SU-DHL-6 (cell line): ENCODE results near the gene CEP44.

Experiments used
- H2AFZ ChIP-seq: fragments of 200-600 bp; sonication (generic); 2 replicates; pipeline ENCODE4 v1.6.1; 2014; ENCODE audit warnings: low read depth, mild to moderate bottlenecking, moderate library complexity, mixed read lengths, antibody characterized with exemption, low read length; ENCODE audit not compliant: severe bottlenecking
- H3F3A ChIP-seq: fragments of 200-600 bp; shearing (Covaris generic); 2 replicates; pipeline ENCODE4 v1.6.0; 2016; ENCODE audit warnings: antibody characterized with exemption, mild to moderate bottlenecking; ENCODE audit not compliant: insufficient read depth
- H3K27ac ChIP-seq: fragments of 200-600 bp; sonication (generic); 2 replicates; pipeline ENCODE4 v1.5.1; 2016; ENCODE audit warnings: low read depth, mild to moderate bottlenecking, low read length, moderate library complexity, mixed read lengths
- H3K27me3 ChIP-seq: fragments of 200-600 bp; sonication (generic), shearing (Covaris generic); 2 replicates; pipeline ENCODE4 v1.6.0; 2014; ENCODE audit warnings: mild to moderate bottlenecking, low read length
- H3K36me3 ChIP-seq: fragments of 200-600 bp; sonication (generic); 2 replicates; pipeline ENCODE4 v1.6.1; 2014; ENCODE audit warnings: mild to moderate bottlenecking, low read length, mixed read lengths
- H3K4me2 ChIP-seq: fragments of 300-600, 200-600 bp; shearing (Covaris generic), sonication (generic); 2 replicates; pipeline ENCODE4 v1.6.0; 2014; ENCODE audit warnings: low read length, low read depth, mild to moderate bottlenecking; ENCODE audit not compliant: poor library complexity, severe bottlenecking
- H3K4me3 ChIP-seq: fragments of 200-600 bp; sonication (generic); 2 replicates; pipeline ENCODE4 v1.5.1; 2014; ENCODE audit warnings: antibody characterized with exemption, low read length, mild to moderate bottlenecking, mixed read lengths; ENCODE audit not compliant: insufficient read depth, poor library complexity, severe bottlenecking
- H3K79me2 ChIP-seq: fragments of 200-600 bp; sonication (generic); 2 replicates; pipeline ENCODE4 v1.6.1; 2014; ENCODE audit warnings: mild to moderate bottlenecking, low read length, moderate library complexity; ENCODE audit not compliant: insufficient read depth
- H3K9ac ChIP-seq: fragments of 200-600 bp; sonication (generic); 2 replicates; pipeline ENCODE4 v1.7.0; 2014; ENCODE audit warnings: mild to moderate bottlenecking, low read length
- H3K9me2 ChIP-seq: fragments of 200-600 bp; sonication (generic); replicated peaks from 2 replicates; pipeline ENCODE4 v1.6.1; 2014; ENCODE audit warnings: low read length; ENCODE audit not compliant: insufficient read depth
- H3K9me3 ChIP-seq: fragments of 200-600 bp; sonication (generic); 2 replicates; pipeline ENCODE4 v1.6.1; 2014; ENCODE audit warnings: low read length, mixed read lengths; ENCODE audit not compliant: insufficient read depth
- H4K20me1 ChIP-seq: fragments of 200-600 bp; sonication (generic); 2 replicates; pipeline ENCODE4 v1.6.1; 2014; ENCODE audit warnings: low read depth, mild to moderate bottlenecking, antibody characterized with exemption, low read length, moderate library complexity, mixed read lengths
- EZH2phosphoT487 ChIP-seq: fragments of 200-600 bp; sonication (generic), shearing (Covaris generic); conservative IDR thresholded peaks from 2 replicates; pipeline ENCODE4 v1.6.1; 2018; ENCODE audit warnings: mild to moderate bottlenecking, antibody characterized with exemption, low read length, moderate library complexity, mixed read lengths
- TF ChIP-seq, protein P1 (sequence below): fragments of 200-600 bp; sonication (generic); IDR thresholded peaks from one replicate; pipeline ENCODE4 v1.5.1; 2017; ENCODE audit warnings: antibody characterized with exemption, mild to moderate bottlenecking, low read length, moderate library complexity; ENCODE audit not compliant: insufficient read depth, poor library complexity, severe bottlenecking

Gene CEP44

DNA sequence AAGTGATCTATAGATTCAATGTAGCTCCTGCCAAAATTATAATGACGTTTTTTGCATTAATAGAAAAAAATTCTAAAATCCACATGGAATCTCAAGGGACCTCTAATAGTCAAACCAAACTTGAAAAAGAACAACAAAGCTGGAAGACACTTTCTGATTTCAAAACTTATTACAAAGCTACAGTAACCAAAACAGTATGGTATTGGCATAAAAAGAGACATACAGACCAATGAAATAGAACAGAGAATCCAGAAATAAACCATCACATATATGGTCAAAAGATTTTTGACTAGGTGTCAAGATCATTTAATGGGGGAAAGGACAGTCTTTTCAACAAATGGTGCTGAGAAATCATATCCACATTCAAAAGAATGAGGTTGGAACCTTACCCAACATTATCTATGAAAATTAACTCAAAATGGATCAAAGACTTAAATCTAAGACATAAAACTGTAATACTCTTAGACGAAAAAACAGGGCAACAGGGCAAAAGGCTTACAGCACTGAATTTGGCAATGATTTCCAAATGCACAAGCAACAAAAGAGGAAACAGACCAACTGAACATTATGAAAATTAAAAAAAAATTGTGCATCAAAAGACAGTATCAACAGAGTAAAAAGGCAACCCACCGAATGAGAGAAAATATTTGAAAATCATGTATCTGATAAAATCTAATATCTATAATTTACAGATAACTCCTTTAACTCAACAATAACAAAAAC, 4.1 kb upstream of the CEP44 start:
- Histone ChIP-seq H3K27me3 (no peaks in the 10 kb centered on the region), H4K20me1 (no peaks in the 10 kb centered on the region), H3K9me3 (no peaks in the 10 kb centered on the region), H3K9me2 (no peaks in the 10 kb centered on the region), H2AFZ (no peak overlapping the region), H3K27ac (no peak overlapping the region), H3K79me2 (peaks cover 58% of the 10 kb centered on the region), H3K4me2 (no peak overlapping the region), H3F3A (peaks cover 7% of the 10 kb centered on the region), H3K4me3 (no peak overlapping the region), H3K36me3 (no peaks in the 10 kb centered on the region), H3K9ac (no peak overlapping the region)
- TF ChIP-seq, protein P1, sequence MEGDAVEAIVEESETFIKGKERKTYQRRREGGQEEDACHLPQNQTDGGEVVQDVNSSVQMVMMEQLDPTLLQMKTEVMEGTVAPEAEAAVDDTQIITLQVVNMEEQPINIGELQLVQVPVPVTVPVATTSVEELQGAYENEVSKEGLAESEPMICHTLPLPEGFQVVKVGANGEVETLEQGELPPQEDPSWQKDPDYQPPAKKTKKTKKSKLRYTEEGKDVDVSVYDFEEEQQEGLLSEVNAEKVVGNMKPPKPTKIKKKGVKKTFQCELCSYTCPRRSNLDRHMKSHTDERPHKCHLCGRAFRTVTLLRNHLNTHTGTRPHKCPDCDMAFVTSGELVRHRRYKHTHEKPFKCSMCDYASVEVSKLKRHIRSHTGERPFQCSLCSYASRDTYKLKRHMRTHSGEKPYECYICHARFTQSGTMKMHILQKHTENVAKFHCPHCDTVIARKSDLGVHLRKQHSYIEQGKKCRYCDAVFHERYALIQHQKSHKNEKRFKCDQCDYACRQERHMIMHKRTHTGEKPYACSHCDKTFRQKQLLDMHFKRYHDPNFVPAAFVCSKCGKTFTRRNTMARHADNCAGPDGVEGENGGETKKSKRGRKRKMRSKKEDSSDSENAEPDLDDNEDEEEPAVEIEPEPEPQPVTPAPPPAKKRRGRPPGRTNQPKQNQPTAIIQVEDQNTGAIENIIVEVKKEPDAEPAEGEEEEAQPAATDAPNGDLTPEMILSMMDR = no peak
- no peak for TF ChIP-seq EZH2phosphoT487

DNA sequence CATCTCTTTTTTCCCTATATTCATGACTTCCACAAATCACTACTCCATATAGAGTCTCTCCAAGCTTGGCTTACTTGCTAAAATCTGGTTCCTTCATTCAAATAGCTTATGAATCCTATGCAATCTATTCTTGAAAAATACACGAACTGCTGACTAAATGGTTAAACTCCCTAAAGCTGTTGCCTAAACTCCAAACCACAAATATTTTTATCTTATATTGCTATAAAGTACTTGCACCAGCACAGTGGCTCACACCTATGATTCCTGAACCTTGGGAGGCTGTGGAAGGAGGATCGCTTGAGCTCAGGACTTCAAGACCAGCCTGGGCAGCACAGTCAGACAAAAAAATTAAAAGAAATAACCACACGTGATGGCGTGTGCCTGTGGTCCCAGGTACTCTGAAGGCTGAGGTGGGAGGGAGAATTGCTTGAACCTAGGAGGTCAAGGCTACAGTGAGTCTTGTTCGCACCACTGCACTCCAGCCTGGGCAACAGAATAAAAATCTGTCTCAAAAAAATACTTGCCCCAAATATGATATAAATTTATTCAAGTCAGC, 2.5 kb upstream of the CEP44 start:
- H3K9ac ChIP-seq = no peak overlapping the region
- H3F3A ChIP-seq = peaks cover 7% of the 10 kb centered on the region
- no peaks in the 10 kb centered on the region for H4K20me1 ChIP-seq
- H2AFZ ChIP-seq = no peak overlapping the region
- no peaks in the 10 kb centered on the region for H3K9me3 ChIP-seq
- H3K27me3 ChIP-seq = no peaks in the 10 kb centered on the region
- peak overlapping the region; percentile 92 for H3K4me2 ChIP-seq
- TF ChIP-seq, protein P1 = no peak
- H3K36me3 ChIP-seq = no peaks in the 10 kb centered on the region
- H3K79me2 ChIP-seq = peaks cover 75% of the 10 kb centered on the region
- no peaks in the 10 kb centered on the region for H3K9me2 ChIP-seq
- no peak overlapping the region for H3K4me3 ChIP-seq
- no peak overlapping the region for H3K27ac ChIP-seq

DNA sequence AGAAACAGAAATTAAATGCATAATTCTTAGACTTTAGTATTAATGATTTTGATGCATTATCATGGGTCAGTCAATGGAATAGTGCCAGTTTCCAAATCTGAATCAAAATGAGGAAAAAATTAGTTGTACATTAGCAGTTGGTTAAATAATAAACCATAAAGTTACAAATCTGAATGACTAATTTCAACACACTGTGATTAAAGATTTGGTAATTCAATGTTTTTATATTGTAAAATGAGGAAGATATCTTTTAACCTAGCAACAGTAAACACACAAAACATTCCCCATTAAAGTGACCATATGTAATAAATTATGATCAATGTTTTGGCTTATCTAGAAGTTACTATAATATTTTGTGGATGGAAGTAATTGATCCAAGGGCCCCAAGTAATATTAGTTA, 1.8 kb upstream of the CEP44 start:
- 0 out of 2 replicates have a peak overlapping the region, but pooled peaks have one; percentile 78 for H3K9ac ChIP-seq
- H3K27me3 ChIP-seq = no peaks in the 10 kb centered on the region
- no peak overlapping the region for H2AFZ ChIP-seq
- peaks cover 76% of the 10 kb centered on the region for H3K79me2 ChIP-seq
- peak overlapping the region; percentile 92 for H3K4me2 ChIP-seq
- no peaks in the 10 kb centered on the region for H4K20me1 ChIP-seq
- H3F3A ChIP-seq = peaks cover 7% of the 10 kb centered on the region
- no peaks in the 10 kb centered on the region for H3K9me3 ChIP-seq
- no peaks in the 10 kb centered on the region for H3K9me2 ChIP-seq
- TF ChIP-seq, protein P1 = no peak
- no peak for TF ChIP-seq EZH2phosphoT487
- H3K27ac ChIP-seq = no peak overlapping the region
- H3K36me3 ChIP-seq = no peaks in the 10 kb centered on the region
- peak overlapping the region; percentile 80 for H3K4me3 ChIP-seq
